ENCODE results near the gene NBPF20.

DNA sequence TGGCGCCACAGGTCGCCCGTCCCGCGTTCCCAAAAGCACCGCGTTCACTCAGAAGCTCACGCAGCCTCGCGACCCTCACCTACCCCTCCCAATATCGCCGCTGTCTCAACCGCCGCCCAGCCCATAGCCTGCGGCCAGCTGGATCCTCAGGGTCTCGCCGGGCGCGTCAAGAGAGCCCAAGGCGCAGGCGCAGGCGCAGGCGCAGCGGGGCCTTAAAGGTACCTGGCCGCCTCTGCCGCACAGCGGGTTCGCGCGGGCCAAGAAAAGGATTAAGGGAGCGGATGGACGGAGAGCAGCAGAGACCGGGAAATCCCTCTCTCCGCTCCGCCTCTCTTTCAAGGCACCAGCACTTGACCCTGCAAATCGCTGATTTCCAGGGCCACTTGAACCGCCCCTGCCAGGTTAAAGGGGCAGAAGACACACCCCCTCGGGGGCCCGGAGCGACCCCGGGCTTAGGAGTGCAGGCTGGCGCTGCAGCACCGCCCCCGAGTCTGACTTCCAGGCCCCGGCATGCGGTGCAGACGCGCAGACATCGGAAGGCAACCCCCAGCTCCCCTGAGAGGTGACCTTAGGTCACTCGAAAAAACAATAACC is at the start of gene NBPF20:
- TF ChIP-seq, protein P1, sequence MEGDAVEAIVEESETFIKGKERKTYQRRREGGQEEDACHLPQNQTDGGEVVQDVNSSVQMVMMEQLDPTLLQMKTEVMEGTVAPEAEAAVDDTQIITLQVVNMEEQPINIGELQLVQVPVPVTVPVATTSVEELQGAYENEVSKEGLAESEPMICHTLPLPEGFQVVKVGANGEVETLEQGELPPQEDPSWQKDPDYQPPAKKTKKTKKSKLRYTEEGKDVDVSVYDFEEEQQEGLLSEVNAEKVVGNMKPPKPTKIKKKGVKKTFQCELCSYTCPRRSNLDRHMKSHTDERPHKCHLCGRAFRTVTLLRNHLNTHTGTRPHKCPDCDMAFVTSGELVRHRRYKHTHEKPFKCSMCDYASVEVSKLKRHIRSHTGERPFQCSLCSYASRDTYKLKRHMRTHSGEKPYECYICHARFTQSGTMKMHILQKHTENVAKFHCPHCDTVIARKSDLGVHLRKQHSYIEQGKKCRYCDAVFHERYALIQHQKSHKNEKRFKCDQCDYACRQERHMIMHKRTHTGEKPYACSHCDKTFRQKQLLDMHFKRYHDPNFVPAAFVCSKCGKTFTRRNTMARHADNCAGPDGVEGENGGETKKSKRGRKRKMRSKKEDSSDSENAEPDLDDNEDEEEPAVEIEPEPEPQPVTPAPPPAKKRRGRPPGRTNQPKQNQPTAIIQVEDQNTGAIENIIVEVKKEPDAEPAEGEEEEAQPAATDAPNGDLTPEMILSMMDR (conservative IDR thresholded peaks at IDR 0.05; ENCODE audit: low read depth, low read length) = no peak
- TF ChIP-seq RAD21 (IDR thresholded peaks at IDR 0.05; ENCODE audit: low read length) (no peak), CEBPB (IDR thresholded peaks at IDR 0.05; ENCODE audit: low read depth, low read length) (no peak), POLR2A (IDR thresholded peaks at IDR 0.05; ENCODE audit: low read depth, low read length) (no peak), CHD1 (IDR thresholded peaks at IDR 0.05; ENCODE audit: low read depth, low read length) (no peak), MAFK (IDR thresholded peaks at IDR 0.05; ENCODE audit: low read depth, low read length) (no peak), RFX5 (IDR thresholded peaks at IDR 0.05; ENCODE audit: low read depth, low read length) (no peak), SMC3 (IDR thresholded peaks at IDR 0.05; ENCODE audit: low read depth, low read length) (no peak), MXI1 (IDR thresholded peaks at IDR 0.05; ENCODE audit: borderline replicate concordance, low read depth, low read length) (no peak), RCOR1 (IDR thresholded peaks at IDR 0.05; ENCODE audit: insufficient replicate concordance, low read length) (no peak)
- TF ChIP-seq, protein P2, sequence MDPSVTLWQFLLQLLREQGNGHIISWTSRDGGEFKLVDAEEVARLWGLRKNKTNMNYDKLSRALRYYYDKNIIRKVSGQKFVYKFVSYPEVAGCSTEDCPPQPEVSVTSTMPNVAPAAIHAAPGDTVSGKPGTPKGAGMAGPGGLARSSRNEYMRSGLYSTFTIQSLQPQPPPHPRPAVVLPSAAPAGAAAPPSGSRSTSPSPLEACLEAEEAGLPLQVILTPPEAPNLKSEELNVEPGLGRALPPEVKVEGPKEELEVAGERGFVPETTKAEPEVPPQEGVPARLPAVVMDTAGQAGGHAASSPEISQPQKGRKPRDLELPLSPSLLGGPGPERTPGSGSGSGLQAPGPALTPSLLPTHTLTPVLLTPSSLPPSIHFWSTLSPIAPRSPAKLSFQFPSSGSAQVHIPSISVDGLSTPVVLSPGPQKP (IDR thresholded peaks at IDR 0.05; ENCODE audit: borderline replicate concordance, low read depth, low read length) = no peak
- TF ChIP-seq, protein P3, sequence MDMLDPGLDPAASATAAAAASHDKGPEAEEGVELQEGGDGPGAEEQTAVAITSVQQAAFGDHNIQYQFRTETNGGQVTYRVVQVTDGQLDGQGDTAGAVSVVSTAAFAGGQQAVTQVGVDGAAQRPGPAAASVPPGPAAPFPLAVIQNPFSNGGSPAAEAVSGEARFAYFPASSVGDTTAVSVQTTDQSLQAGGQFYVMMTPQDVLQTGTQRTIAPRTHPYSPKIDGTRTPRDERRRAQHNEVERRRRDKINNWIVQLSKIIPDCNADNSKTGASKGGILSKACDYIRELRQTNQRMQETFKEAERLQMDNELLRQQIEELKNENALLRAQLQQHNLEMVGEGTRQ (IDR thresholded peaks at IDR 0.05; ENCODE audit: low read depth, low read length) = no peak
